Thyroid gland (tissue), 4 donors: ENCODE data around the gene KRT34.

Experiments used
- CTCF ChIP-seq, 6 experiments: fragments of 200-600 bp in 3 of 6; fragments of 450-650 bp in 3 of 6; sonication (generic) in 3 of 6; IDR thresholded peaks; one replicate each; pipeline ENCODE4 v1.5.1; 2016 to 2019; ENCODE audit warnings: antibody characterized with exemption in 6 of 6, mild to moderate bottlenecking in 2 of 6, inconsistent platforms in 1 of 6, moderate library complexity in 1 of 6
- POLR2A ChIP-seq, 2 donors: fragments of 450-650 bp; IDR thresholded peaks; one replicate each; pipeline ENCODE4 v1.6.1; 2017; ENCODE audit warnings: antibody characterized with exemption in 2 of 2, mild to moderate bottlenecking in 2 of 2, moderate library complexity in 1 of 2

- TF ChIP-seq POLR2A (IDR thresholded peaks at IDR 0.05) (no peak), CTCF (IDR thresholded peaks at IDR 0.05) (no peak)
Measured at GRCh38 chr17:41386227-41386626, 4.1 kb upstream of the KRT34 start.
